IMR-90 (cell line): ENCODE results near the gene DIP2B. TPM values are rescaled to one million over a fixed set of nuclear protein-coding genes. Genes with fewer than 3 reads are reported as not detected.

Source experiments
- ATAC-seq: fragments of 200-7000 bp; cut with Tn5 transposase; 2 replicates; pipeline ENCODE4 v1.9.1; 2020; ENCODE audit warnings: low read depth, mild to moderate bottlenecking, moderate library complexity
- BruUV-seq: library from RNA; stranded (reverse); fragments of 400-500 nt; replicated peaks from 2 replicates; lab custom pipeline; 2021; lab: Mats Ljungman, UMichigan
- CTCF ChIA-PET: fragments of 300-600 bp; formaldehyde crosslinking; extraction: SDS; loops from one replicate; lab custom pipeline; 2021; ENCODE audit warnings: antibody characterized with exemption; lab: Yijun Ruan, JAX
- POLR2A ChIA-PET: fragments of 300-600 bp; sonication (Branson Sonifier 250); formaldehyde crosslinking; loops from one replicate; lab custom pipeline; 2022; ENCODE audit warnings: antibody characterized with exemption; ENCODE audit not compliant: unreplicated experiment; lab: Charles Lee
- DNase-seq: peaks from one replicate; pipeline ENCODE4 v3.0.0; 2013
- H2AFZ ChIP-seq: replicated peaks from 2 replicates; pipeline ENCODE3; 2013; ENCODE audit warnings: low read length, mild to moderate bottlenecking; ENCODE audit not compliant: poor library complexity
- H2AK5ac ChIP-seq: 2 replicates; pipeline ENCODE4 v1.6.1; 2013; ENCODE audit warnings: low read depth, low read length, inconsistent platforms
- H2AK9ac ChIP-seq: replicated peaks from 2 replicates; pipeline ENCODE3; 2013; ENCODE audit warnings: mild to moderate bottlenecking, low read depth, low read length, moderate library complexity; ENCODE audit not compliant: poor library complexity
- H2BK120ac ChIP-seq: 2 replicates; pipeline ENCODE4 v1.6.1; 2013; ENCODE audit warnings: low read depth, low read length, inconsistent platforms
- H2BK15ac ChIP-seq: 3 replicates; pipeline ENCODE4 v1.6.1; 2013; ENCODE audit warnings: low read depth, low read length, inconsistent platforms
- H2BK20ac ChIP-seq: 2 replicates; pipeline ENCODE4 v1.6.1; 2013; ENCODE audit warnings: low read depth, mild to moderate bottlenecking, inconsistent platforms, low read length, moderate library complexity
- H2BK5ac ChIP-seq: 2 replicates; pipeline ENCODE4 v1.6.1; 2013; ENCODE audit warnings: mild to moderate bottlenecking, low read depth, low read length, inconsistent platforms; ENCODE audit not compliant: poor library complexity, severe bottlenecking
- H3K14ac ChIP-seq: replicated peaks from 2 replicates; pipeline ENCODE4 v1.6.1; 2013; ENCODE audit warnings: low read depth, low read length, inconsistent platforms
- H3K18ac ChIP-seq: 2 replicates; pipeline ENCODE4 v1.6.1; 2013; ENCODE audit warnings: low read depth, low read length, control low read depth
- H3K23ac ChIP-seq: 2 replicates; pipeline ENCODE4 v1.6.1; 2013; ENCODE audit warnings: low read depth, low read length, inconsistent platforms
- H3K27ac ChIP-seq: 2 replicates; pipeline ENCODE4 v1.5.1; 2013; ENCODE audit warnings: mild to moderate bottlenecking, control low read depth, low read length; ENCODE audit not compliant: insufficient read depth
- H3K27me3 ChIP-seq: 2 replicates; pipeline ENCODE4 v1.6.1; 2013; ENCODE audit warnings: low read length; ENCODE audit not compliant: control insufficient read depth, insufficient read depth
- H3K36me3 ChIP-seq: 2 replicates; pipeline ENCODE4 v1.6.1; 2013; ENCODE audit warnings: low read length, mixed read lengths; ENCODE audit not compliant: control insufficient read depth, insufficient read depth
- H3K4ac ChIP-seq: 2 replicates; pipeline ENCODE4 v1.6.1; 2013; ENCODE audit warnings: low read depth, low read length, inconsistent platforms
- H3K4me1 ChIP-seq: 2 replicates; pipeline ENCODE4 v1.6.1; 2013; ENCODE audit warnings: low read length, mixed read lengths; ENCODE audit not compliant: control insufficient read depth, insufficient read depth
- H3K4me2 ChIP-seq: 2 replicates; pipeline ENCODE4 v1.6.1; 2013; ENCODE audit warnings: low read depth, mild to moderate bottlenecking, control low read depth, low read length, moderate library complexity
- H3K4me3 ChIP-seq: 2 replicates; pipeline ENCODE4 v1.5.1; 2013; ENCODE audit warnings: low read depth, mild to moderate bottlenecking, control low read depth, low read length, moderate library complexity; ENCODE audit not compliant: insufficient read depth
- H3K56ac ChIP-seq: 2 replicates; pipeline ENCODE4 v1.6.1; 2013; ENCODE audit warnings: low read length, inconsistent platforms; ENCODE audit not compliant: insufficient read depth; ENCODE audit errors: extremely low read depth
- H3K79me1 ChIP-seq, 2 experiments: 2 replicates each; pipeline ENCODE4 v1.6.1; 2013; ENCODE audit warnings: low read length in 2 of 2, inconsistent platforms in 1 of 2, low read depth in 1 of 2
- H3K9ac ChIP-seq: 2 replicates; pipeline ENCODE4 v1.6.1; 2013; ENCODE audit warnings: low read depth, low read length, control low read depth
- H3K9me1 ChIP-seq: 2 replicates; pipeline ENCODE4 v1.6.1; 2013; ENCODE audit warnings: low read length, inconsistent platforms; ENCODE audit not compliant: insufficient read depth
- H3K9me3 ChIP-seq: 2 replicates; pipeline ENCODE4 v1.6.1; 2013; ENCODE audit warnings: low read length; ENCODE audit not compliant: control insufficient read depth, insufficient read depth
- H4K20me1 ChIP-seq: 2 replicates; pipeline ENCODE4 v1.6.1; 2013; ENCODE audit warnings: low read length, inconsistent platforms; ENCODE audit not compliant: insufficient read depth
- H4K5ac ChIP-seq: 2 replicates; pipeline ENCODE4 v1.6.1; 2013; ENCODE audit warnings: mild to moderate bottlenecking, low read depth, low read length, control low read depth
- H4K8ac ChIP-seq, 2 experiments: 2 replicates each; pipeline ENCODE4 v1.6.1; 2013; ENCODE audit warnings: low read depth in 2 of 2, low read length in 2 of 2, control low read depth in 1 of 2, inconsistent platforms in 1 of 2
- H4K91ac ChIP-seq: 2 replicates; pipeline ENCODE4 v1.6.1; 2013; ENCODE audit warnings: low read depth, low read length, inconsistent platforms; ENCODE audit not compliant: insufficient read depth
- BHLHE40 ChIP-seq: fragments of 150-350 bp; IDR thresholded peaks from 2 replicates; pipeline ENCODE4 v1.6.1; 2016; ENCODE audit warnings: mild to moderate bottlenecking, low read depth, low read length
- CEBPB ChIP-seq: IDR thresholded peaks from 2 replicates; pipeline ENCODE4 v1.6.1; 2012; ENCODE audit warnings: low read depth, low read length, improper control_type of control experiment
- CHD1 ChIP-seq: IDR thresholded peaks from 2 replicates; pipeline ENCODE4 v1.6.1; 2012; ENCODE audit warnings: low read depth, low read length, improper control_type of control experiment
- CTCF ChIP-seq: conservative IDR thresholded peaks from 2 replicates; pipeline ENCODE4 v1.5.1; 2012; ENCODE audit warnings: mild to moderate bottlenecking, low read depth, low read length, improper control_type of control experiment
- ELK1 ChIP-seq: fragments of 150-350 bp; IDR thresholded peaks from 2 replicates; pipeline ENCODE4 v1.6.1; 2016; ENCODE audit warnings: low read depth, mild to moderate bottlenecking, low read length, moderate library complexity, borderline replicate concordance
- FOS ChIP-seq: fragments of 150-350 bp; IDR thresholded peaks from 2 replicates; pipeline ENCODE4 v1.6.1; 2016; ENCODE audit warnings: low read depth, low read length
- MAFK ChIP-seq: IDR thresholded peaks from 2 replicates; pipeline ENCODE4 v1.6.1; 2012; ENCODE audit warnings: low read depth, low read length, improper control_type of control experiment
- MAZ ChIP-seq: IDR thresholded peaks from 2 replicates; pipeline ENCODE4 v1.6.1; 2012; ENCODE audit warnings: low read depth, mild to moderate bottlenecking, low read length, improper control_type of control experiment, moderate library complexity, borderline replicate concordance
- MXI1 ChIP-seq: IDR thresholded peaks from 2 replicates; pipeline ENCODE4 v1.6.1; 2012; ENCODE audit warnings: low read depth, mild to moderate bottlenecking, low read length, moderate library complexity, borderline replicate concordance
- NFE2L2 ChIP-seq: fragments of 150-350 bp; IDR thresholded peaks from 2 replicates; pipeline ENCODE4 v1.6.1; 2016; ENCODE audit warnings: low read depth, mild to moderate bottlenecking, low read length
- POLR2A ChIP-seq: IDR thresholded peaks from 2 replicates; pipeline ENCODE4 v1.6.1; 2012; ENCODE audit warnings: mild to moderate bottlenecking, low read depth, low read length
- RAD21 ChIP-seq: IDR thresholded peaks from 2 replicates; pipeline ENCODE4 v1.6.1; 2012; ENCODE audit warnings: low read length, improper control_type of control experiment
- RCOR1 ChIP-seq: IDR thresholded peaks from 2 replicates; pipeline ENCODE4 v1.6.1; 2012; ENCODE audit warnings: mild to moderate bottlenecking, low read length, improper control_type of control experiment; ENCODE audit not compliant: insufficient replicate concordance
- RFX5 ChIP-seq: IDR thresholded peaks from 2 replicates; pipeline ENCODE4 v1.8.0; 2012; ENCODE audit warnings: low read depth, mild to moderate bottlenecking, low read length, moderate library complexity
- SMC3 ChIP-seq: fragments of 150-350 bp; IDR thresholded peaks from 2 replicates; pipeline ENCODE4 v1.6.1; 2016; ENCODE audit warnings: low read depth, mild to moderate bottlenecking, antibody characterized with exemption, low read length, moderate library complexity
- USF2 ChIP-seq: fragments of 150-350 bp; IDR thresholded peaks from 2 replicates; pipeline ENCODE4 v1.6.1; 2017; ENCODE audit warnings: mild to moderate bottlenecking, antibody characterized with exemption, low read length, low read depth
- WGBS, 2 experiments: methylation state at CpG; one replicate each; pipeline versions ENCODE4 v1.1.5 to v1.1.7; 2013; ENCODE audit warnings: missing lambda C conversion rate in 2 of 2; ENCODE audit not compliant: insufficient read length in 1 of 2; ENCODE audit errors: extremely low coverage in 2 of 2; 5-methylcytosine and 5-hydroxymethylcytosine counted together
- dilution Hi-C: fragments of 300-500 bp; cut with HindIII; formaldehyde crosslinking; loops from one replicate; pipeline ENCODE4 v1.14.3; 2018; ENCODE audit warnings: low sequenced_read_pairs; ENCODE audit not compliant: unreplicated experiment
- in situ Hi-C: fragments of 300-500 bp; cut with MboI; formaldehyde crosslinking; loops from 3 replicates; pipeline ENCODE4 v1.14.3; 2019; ENCODE audit warnings: low sequenced_read_pairs, inconsistent platforms, mixed read lengths
- intact Hi-C: fragments of 100-400 bp; cut with micrococcal nuclease; formaldehyde crosslinking; loops from 2 replicates; pipeline ENCODE4 v1.10.0; 2022
- polyA plus RNA-seq, 3 experiments: library from polyadenylated mRNA; depleted of rRNA; stranded (reverse); fragments of >200 nt; gene quantifications; 2 replicates each; pipeline ENCODE4 v1.2.3, GENCODE V29; 2012; ENCODE audit warnings: low replicate concordance in 1 of 3
- total RNA-seq: library from RNA; depleted of rRNA; stranded (reverse); fragments of >200 nt; gene quantifications from 2 replicates; pipeline ENCODE4 v1.2.3, GENCODE V29; 2012

The DIP2B gene
- total and polyA plus RNA-seq, 2 of the 4 experiments (the other 2 are of a cell fraction): 7.7 to 12.9 TPM

- H4K91ac ChIP-seq: no peak overlapping the region
- no peak overlapping the region for H2BK15ac ChIP-seq
- H3K9ac ChIP-seq: no peak overlapping the region
- no peak for TF ChIP-seq CTCF
- no peak for TF ChIP-seq MAZ
- TF ChIP-seq POLR2A: no peak
- TF ChIP-seq CHD1: no peak
- no peak for TF ChIP-seq MAFK
- no peak for TF ChIP-seq RAD21
- TF ChIP-seq MXI1: no peak
- no peak for TF ChIP-seq NFE2L2
- no peak for TF ChIP-seq CEBPB
- TF ChIP-seq RFX5: no peak
- no peak for TF ChIP-seq BHLHE40
- no peak for TF ChIP-seq SMC3
- TF ChIP-seq FOS: no peak
- no peak for TF ChIP-seq USF2
- no peak for TF ChIP-seq RCOR1
- TF ChIP-seq ELK1: no peak
- ATAC-seq (peak; percentile 24; the same call in 1 of the 2 replicates), DNase-seq (peak; percentile 12)
- ChIA-PET POLR2A (no interaction called here), CTCF (no interaction called here)
- H3K79me1 ChIP-seq: no peaks in the 10 kb centered on the region
- BruUV-seq: no TSS peak
- H3K18ac ChIP-seq: no peak overlapping the region
- no peak overlapping the region for H4K8ac ChIP-seq
- no peaks in the 10 kb centered on the region for H3K27me3 ChIP-seq
- WGBS, 2 experiments: no CpG with 5 or more reads among the region's 5 CpGs
- H3K23ac ChIP-seq: no peak overlapping the region
- H3K9me3 ChIP-seq: peaks cover 8% of the 10 kb centered on the region
- H3K9me1 ChIP-seq: no peaks in the 10 kb centered on the region
- H3K56ac ChIP-seq: no peak overlapping the region
- H3K36me3 ChIP-seq: no peaks in the 10 kb centered on the region
- no peak overlapping the region for H3K4me2 ChIP-seq
- H2BK5ac ChIP-seq: no peak overlapping the region
- no peak overlapping the region for H3K14ac ChIP-seq
- H2BK20ac ChIP-seq: no peak overlapping the region
- in situ Hi-C loops: loop anchor here (25.0 kb wide), 1 partner anchor 498 kb away; no protein-coding TSS in a partner anchor
- no peak overlapping the region for H2AK9ac ChIP-seq
- H3K4me3 ChIP-seq: no peak overlapping the region
- H4K5ac ChIP-seq: no peak overlapping the region
- no peak overlapping the region for H3K4ac ChIP-seq
- no peaks in the 10 kb centered on the region for H4K20me1 ChIP-seq
- no peak overlapping the region for H2BK120ac ChIP-seq
- no peak overlapping the region for H2AFZ ChIP-seq
- dilution Hi-C loops: no loop called here
- no peak overlapping the region for H2AK5ac ChIP-seq
- intact Hi-C loops: no loop called here
- H3K4me1 ChIP-seq: no peaks in the 10 kb centered on the region
- H3K27ac ChIP-seq: no peak overlapping the region
Observed at GRCh38 chr12:50488801-50489200, 16.0 kb upstream of the DIP2B start.
